Neural progenitor cell (in vitro differentiated cells): Measurements from ENCODE around the gene SAMD13. TPM values are rescaled to one million over a fixed set of nuclear protein-coding genes. Genes with fewer than 3 reads are reported as not detected.

Experiments
- DNase-seq: peaks from one replicate; pipeline ENCODE4 v3.0.0-alpha.2; 2016; ENCODE audit warnings: low spot score
- H2AFZ ChIP-seq: fragments of 200-600 bp; sonication (generic); replicated peaks from 2 replicates; pipeline ENCODE4 v1.6.1; 2016; ENCODE audit warnings: antibody characterized with exemption
- H3F3A ChIP-seq: fragments of 200-600 bp; sonication (generic); 2 replicates; pipeline ENCODE4 v1.6.1; 2016; ENCODE audit warnings: antibody characterized with exemption, low read depth
- H3K27ac ChIP-seq: fragments of 200-600 bp; sonication (generic); 2 replicates; pipeline ENCODE4 v1.5.1; 2016; ENCODE audit warnings: mild to moderate bottlenecking
- H3K27me3 ChIP-seq: fragments of 200-600 bp; sonication (generic); 2 replicates; pipeline ENCODE4 v1.6.1; 2016; ENCODE audit warnings: mild to moderate bottlenecking, moderate library complexity
- H3K36me3 ChIP-seq: fragments of 200-600 bp; sonication (generic); 2 replicates; pipeline ENCODE4 v1.5.1; 2016
- H3K4me1 ChIP-seq: fragments of 200-600 bp; sonication (generic); 2 replicates; pipeline ENCODE4 v1.6.1; 2016; ENCODE audit warnings: mixed run types
- H3K4me2 ChIP-seq: fragments of 200-600 bp; sonication (generic); 2 replicates; pipeline ENCODE4 v1.6.1; 2016
- H3K4me3 ChIP-seq: fragments of 200-600 bp; sonication (generic); 2 replicates; pipeline ENCODE4 v1.5.1; 2016
- H3K79me2 ChIP-seq: fragments of 200-600 bp; sonication (generic); 2 replicates; pipeline ENCODE4 v1.6.1; 2016; ENCODE audit warnings: low read depth
- H3K9ac ChIP-seq: fragments of 200-600 bp; sonication (generic); 2 replicates; pipeline ENCODE4 v1.6.1; 2016
- H3K9me3 ChIP-seq: fragments of 200-600 bp; sonication (generic); 2 replicates; pipeline ENCODE4 v1.5.1; 2016; ENCODE audit warnings: low read depth
- H4K20me1 ChIP-seq: fragments of 200-600 bp; sonication (generic); 2 replicates; pipeline ENCODE4 v1.6.1; 2016; ENCODE audit warnings: low read depth
- H3K27ac Mint-ChIP-seq: 3 replicates; pipeline ENCODE4 v1.8.0; 2021; ENCODE audit warnings: mixed read lengths
- H3K27me3 Mint-ChIP-seq: 2 replicates; pipeline ENCODE4 v1.8.0; 2022; ENCODE audit warnings: low read depth, mild to moderate bottlenecking, inconsistent platforms, moderate library complexity, mixed read lengths; ENCODE audit not compliant: insufficient read depth
- H3K36me3 Mint-ChIP-seq: 3 replicates; pipeline ENCODE4 v1.8.0; 2021; ENCODE audit warnings: mixed read lengths
- H3K4me1 Mint-ChIP-seq: 3 replicates; pipeline ENCODE4 v1.8.0; 2021; ENCODE audit warnings: mixed read lengths
- H3K4me3 Mint-ChIP-seq: 3 replicates; pipeline ENCODE4 v1.8.0; 2021; ENCODE audit warnings: mild to moderate bottlenecking, moderate library complexity, mixed read lengths
- H3K9me3 Mint-ChIP-seq: 3 replicates; pipeline ENCODE4 v1.8.0; 2020; ENCODE audit warnings: mixed read lengths
- CTCF ChIP-seq: fragments of 200-600 bp; sonication (generic); IDR thresholded peaks from 2 replicates; pipeline ENCODE4 v1.5.1; 2017; ENCODE audit warnings: antibody characterized with exemption, mild to moderate bottlenecking
- EZH2 ChIP-seq: fragments of 200-600 bp; sonication (generic); IDR thresholded peaks from 2 replicates; pipeline ENCODE4 v1.6.1; 2017; ENCODE audit warnings: antibody characterized with exemption, mild to moderate bottlenecking, moderate library complexity
- EZH2phosphoT487 ChIP-seq: fragments of 200-600 bp; sonication (generic); IDR thresholded peaks from 2 replicates; pipeline ENCODE4 v1.6.1; 2017; ENCODE audit warnings: antibody characterized with exemption
- total RNA-seq: library from RNA; depleted of rRNA; stranded (reverse); fragments of >200 nt; gene quantifications from 2 replicates; pipeline ENCODE4 v1.2.3, GENCODE V29; 2015; ENCODE audit warnings: low replicate concordance

SAMD13 gene
- total RNA-seq, 1 donor from 2014 or later, result 5.6 TPM

DNA sequence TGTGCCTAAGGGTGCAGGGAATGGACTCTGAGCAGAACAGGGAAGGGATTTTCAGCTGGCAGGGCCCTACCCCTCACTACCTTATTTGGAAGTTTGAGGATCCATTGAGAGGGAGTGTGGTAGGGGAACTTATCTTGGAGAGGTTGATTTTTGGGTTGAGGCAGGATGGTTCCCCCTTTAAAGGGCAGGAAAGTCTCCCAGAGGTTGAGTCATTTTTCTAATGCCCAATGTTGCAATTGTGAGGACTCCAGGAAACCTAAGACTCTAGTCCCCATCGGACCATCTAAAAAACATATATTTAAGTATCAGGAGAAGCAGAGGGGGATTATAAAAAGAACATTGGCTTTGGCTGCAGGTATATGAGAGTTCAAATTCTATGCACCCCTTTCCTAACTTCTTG lies 47.3 kb downstream of the SAMD13 start:
- Mint-ChIP-seq H3K4me1 (peaks cover 18% of the 10 kb centered on the region), H3K27ac (no peak overlapping the region), H3K27me3 (no peaks in the 10 kb centered on the region), H3K4me3 (no peak overlapping the region), H3K36me3 (no peaks in the 10 kb centered on the region), H3K9me3 (no peaks in the 10 kb centered on the region)
- Histone ChIP-seq H3K79me2 (no peaks in the 10 kb centered on the region), H3F3A (no peaks in the 10 kb centered on the region), H3K9me3 (no peaks in the 10 kb centered on the region), H3K27ac (no peak overlapping the region), H3K9ac (no peak overlapping the region), H3K4me1 (peaks cover 14% of the 10 kb centered on the region), H3K4me3 (no peak overlapping the region), H3K4me2 (no peak overlapping the region), H4K20me1 (no peaks in the 10 kb centered on the region), H3K27me3 (no peaks in the 10 kb centered on the region), H2AFZ (no peak overlapping the region), H3K36me3 (no peaks in the 10 kb centered on the region)
- no peak for DNase-seq
- TF ChIP-seq EZH2phosphoT487 (no peak), EZH2 (no peak), CTCF (no peak)

DNA sequence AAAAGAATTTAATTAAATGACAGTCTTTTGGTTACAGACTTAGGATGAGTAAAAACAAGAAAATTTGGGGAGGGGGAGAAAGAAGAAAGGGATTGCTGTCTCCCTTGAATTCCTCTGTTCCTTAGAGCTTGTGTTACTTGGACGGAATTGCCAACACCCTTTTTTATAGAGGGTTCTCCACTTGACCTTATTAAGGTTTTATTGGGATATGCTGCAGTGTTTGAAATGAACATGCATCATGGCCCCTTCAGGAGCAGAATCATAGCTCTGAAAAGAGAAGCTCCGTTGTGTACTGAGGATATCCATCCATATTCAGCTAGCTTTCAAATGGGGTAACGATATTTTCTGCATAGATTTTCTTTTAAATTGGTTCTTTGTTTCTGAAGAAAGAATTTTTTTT lies 48.6 kb downstream of the SAMD13 start:
- Mint-ChIP-seq H3K36me3 (no peaks in the 10 kb centered on the region), H3K27ac (no peak overlapping the region), H3K4me3 (no peak overlapping the region), H3K27me3 (no peaks in the 10 kb centered on the region), H3K4me1 (peaks cover 20% of the 10 kb centered on the region), H3K9me3 (no peaks in the 10 kb centered on the region)
- no peak overlapping the region for H3K4me2 ChIP-seq
- no peaks in the 10 kb centered on the region for H3K36me3 ChIP-seq
- H3K27ac ChIP-seq, result no peak overlapping the region
- peaks cover 14% of the 10 kb centered on the region for H3K4me1 ChIP-seq
- no peaks in the 10 kb centered on the region for H4K20me1 ChIP-seq
- TF ChIP-seq EZH2 (no peak), CTCF (no peak), EZH2phosphoT487 (no peak)
- no peaks in the 10 kb centered on the region for H3K27me3 ChIP-seq
- H3K9me3 ChIP-seq, result no peaks in the 10 kb centered on the region
- DNase-seq, result no peak
- no peaks in the 10 kb centered on the region for H3K79me2 ChIP-seq
- H2AFZ ChIP-seq, result no peak overlapping the region
- H3K4me3 ChIP-seq, result no peak overlapping the region
- no peak overlapping the region for H3K9ac ChIP-seq
- H3F3A ChIP-seq, result no peaks in the 10 kb centered on the region

GRCh38 chr1:84350550-84350949 lies 49.0 kb downstream of the SAMD13 start:
- Histone ChIP-seq H3F3A (no peaks in the 10 kb centered on the region), H3K36me3 (no peaks in the 10 kb centered on the region), H4K20me1 (no peaks in the 10 kb centered on the region), H3K27ac (no peak overlapping the region), H3K4me2 (no peak overlapping the region), H2AFZ (no peak overlapping the region), H3K79me2 (no peaks in the 10 kb centered on the region), H3K4me1 (peaks cover 14% of the 10 kb centered on the region), H3K9ac (no peak overlapping the region), H3K4me3 (no peak overlapping the region), H3K9me3 (no peaks in the 10 kb centered on the region), H3K27me3 (no peaks in the 10 kb centered on the region)
- TF ChIP-seq CTCF (no peak), EZH2 (no peak), EZH2phosphoT487 (no peak)
- no peaks in the 10 kb centered on the region for H3K27me3 Mint-ChIP-seq
- H3K27ac Mint-ChIP-seq, result no peak overlapping the region
- no peak overlapping the region for H3K4me3 Mint-ChIP-seq
- H3K4me1 Mint-ChIP-seq, result peaks cover 20% of the 10 kb centered on the region
- no peaks in the 10 kb centered on the region for H3K9me3 Mint-ChIP-seq
- no peak for DNase-seq
- H3K36me3 Mint-ChIP-seq, result no peaks in the 10 kb centered on the region
